ENCODE data around the gene ZEB1. TPM values are rescaled to one million over a fixed set of nuclear protein-coding genes. Genes with fewer than 3 reads are reported as not detected.

Gene ZEB1
- total and polyA plus RNA-seq, 2 of the 13 experiments (the other 11 are each of a cell fraction or from before 2014, with no cell fraction given): 9.6 to 18.0 TPM

DNA sequence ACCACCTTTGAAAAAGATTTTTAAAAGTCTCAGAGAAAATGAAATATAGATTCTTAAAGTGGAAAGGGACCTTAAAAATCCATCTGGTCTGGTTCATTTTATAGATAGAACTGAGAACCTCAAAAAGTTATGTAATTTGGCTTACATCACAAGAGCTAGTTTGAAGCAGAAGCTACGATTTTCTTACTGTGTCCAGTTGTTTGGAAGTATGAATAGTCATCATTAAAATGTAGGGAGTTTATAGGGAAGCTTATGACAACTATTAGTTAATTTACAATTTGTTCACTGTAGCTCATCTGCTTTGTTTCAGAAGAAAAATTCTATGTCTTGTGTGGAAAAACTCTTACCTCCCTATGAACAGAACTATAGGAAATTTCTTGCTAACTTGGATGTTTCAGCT, 26.9 kb downstream of the ZEB1 start (continued):
- TF ChIP-seq JUNB (CRISPR knock-in tag; IDR thresholded peaks at IDR 0.05; ENCODE audit: borderline replicate concordance) (no peak), HOXA5 (CRISPR knock-in tag; IDR thresholded peaks at IDR 0.05) (no peak)

- no TSS peak for BruUV-seq (replicated peaks)
- no peak for FAIRE-seq
- in situ Hi-C loops (cut with HindIII; ENCODE audit: extremely low pct_ligation_motif_present, low pct_unique_long_range_greater_than_20kb): no loop called here
- H3K4me3 ChIP-seq (replicated peaks in 1 of 3; ENCODE audit: insufficient read depth in 1 of 3, low read depth in 2 of 3, low read length in 3 of 3): no peak overlapping the region
- H3K36me3 ChIP-seq (replicated peaks in 1 of 2; ENCODE audit: control insufficient read depth in 1 of 2, insufficient read depth in 2 of 2, low read length in 2 of 2): no peaks in the 10 kb centered on the region
- H3K4me2 ChIP-seq (ENCODE audit: low read depth, low read length): no peak overlapping the region
- H2AFZ ChIP-seq (ENCODE audit: low read length): no peak overlapping the region
- H3K27me3 ChIP-seq (ENCODE audit: control insufficient read depth in 1 of 2, insufficient read depth in 2 of 2, low read length in 2 of 2): no peaks in the 10 kb centered on the region
- WGBS (ENCODE audit: low lambda C conversion rate): 86% methylated on average over 1 of the region's 1 CpG
- TF ChIP-seq ZNF205 (CRISPR knock-in tag; IDR thresholded peaks at IDR 0.05) (no peak), CEBPB (IDR thresholded peaks at IDR 0.05; ENCODE audit: borderline replicate concordance, low read depth, low read length) (0 out of 2 replicates have a peak, but pooled peaks have one; percentile 17)
- no peaks in the 10 kb centered on the region for H3K4me1 ChIP-seq (ENCODE audit: insufficient read depth, low read length)
- POLR2A ChIA-PET: no interaction called here
- H4K20me1 ChIP-seq (ENCODE audit: insufficient read depth, low read length): peaks cover 17% of the 10 kb centered on the region; the same call in 1 of the 2 replicates
- ATAC-seq: no peak
- DNase-seq (ENCODE audit: low spot score): no peak
- H3K9ac ChIP-seq (ENCODE audit: insufficient read depth, low read depth, low read length): no peak overlapping the region
- peaks cover 79% of the 10 kb centered on the region for H3K79me2 ChIP-seq (ENCODE audit: insufficient read depth, low read length)
- H3K9me3 ChIP-seq (ENCODE audit: low read length): no peaks in the 10 kb centered on the region
- CTCF ChIA-PET (ENCODE audit: low intra/inter-chr PET ratio, low total read pairs): no interaction called here
- no peak overlapping the region for H3K27ac ChIP-seq (ENCODE audit: extremely low read length, insufficient read depth, low read length)
- intact Hi-C loops (cut with micrococcal nuclease; ENCODE audit: unreplicated experiment): no loop called here
Observed at GRCh38 chr10:31346953-31347352, 27.9 kb downstream of the ZEB1 start.

GRCh38 chr10:31347705-31348104, 28.7 kb downstream of the ZEB1 start:
- ATAC-seq (no peak), DNase-seq (ENCODE audit: low spot score) (no peak), FAIRE-seq (no peak)
- H3K36me3 ChIP-seq (replicated peaks in 1 of 2; ENCODE audit: control insufficient read depth in 1 of 2, insufficient read depth in 2 of 2, low read length in 2 of 2): no peaks in the 10 kb centered on the region
- in situ Hi-C loops (cut with HindIII; ENCODE audit: extremely low pct_ligation_motif_present, low pct_unique_long_range_greater_than_20kb): no loop called here
- peaks cover 77% of the 10 kb centered on the region for H3K79me2 ChIP-seq (ENCODE audit: insufficient read depth, low read length)
- H3K27ac ChIP-seq (ENCODE audit: extremely low read length, insufficient read depth, low read length): no peak overlapping the region
- peaks cover 19% of the 10 kb centered on the region; the same call in 1 of the 2 replicates for H4K20me1 ChIP-seq (ENCODE audit: insufficient read depth, low read length)
- H3K9me3 ChIP-seq (ENCODE audit: low read length): no peaks in the 10 kb centered on the region
- H3K4me1 ChIP-seq (ENCODE audit: insufficient read depth, low read length): no peaks in the 10 kb centered on the region
- no peak overlapping the region for H3K4me2 ChIP-seq (ENCODE audit: low read depth, low read length)
- POLR2A ChIA-PET: no interaction called here
- BruUV-seq (replicated peaks): no TSS peak
- no peaks in the 10 kb centered on the region for H3K27me3 ChIP-seq (ENCODE audit: control insufficient read depth in 1 of 2, insufficient read depth in 2 of 2, low read length in 2 of 2)
- intact Hi-C loops (cut with micrococcal nuclease; ENCODE audit: unreplicated experiment): no loop called here
- H2AFZ ChIP-seq (ENCODE audit: low read length): no peak overlapping the region
- H3K9ac ChIP-seq (ENCODE audit: insufficient read depth, low read depth, low read length): no peak overlapping the region
- H3K4me3 ChIP-seq (replicated peaks in 1 of 3; ENCODE audit: insufficient read depth in 1 of 3, low read depth in 2 of 3, low read length in 3 of 3): no peak overlapping the region
- CTCF ChIA-PET (ENCODE audit: low intra/inter-chr PET ratio, low total read pairs): no interaction called here
- TF ChIP-seq HOXD1 (CRISPR knock-in tag; IDR thresholded peaks at IDR 0.05): no peak
- no peak for TF ChIP-seq TBX2 (CRISPR knock-in tag; IDR thresholded peaks at IDR 0.05; ENCODE audit: borderline replicate concordance)
- no peak for TF ChIP-seq ZNF672 (CRISPR knock-in tag; IDR thresholded peaks at IDR 0.05)
- TF ChIP-seq ZBTB25 (CRISPR knock-in tag; IDR thresholded peaks at IDR 0.05): no peak
- TF ChIP-seq MTF2 (CRISPR knock-in tag; IDR thresholded peaks at IDR 0.05; ENCODE audit: borderline replicate concordance): no peak
- TF ChIP-seq CTCF (CRISPR knock-in tag; IDR thresholded peaks at IDR 0.05): no peak
- TF ChIP-seq MAFK (conservative IDR thresholded peaks at IDR 0.05 in 1 of 2, IDR thresholded peaks at IDR 0.05 in 1 of 2; ENCODE audit: low read length in 2 of 2): no peak
- TF ChIP-seq ZNF34 (CRISPR knock-in tag; IDR thresholded peaks at IDR 0.05; ENCODE audit: borderline replicate concordance): no peak
- TF ChIP-seq ZNF180 (CRISPR knock-in tag; IDR thresholded peaks at IDR 0.05; ENCODE audit: borderline replicate concordance, low read depth): no peak
- no peak for TF ChIP-seq MYNN (CRISPR knock-in tag; IDR thresholded peaks at IDR 0.05; ENCODE audit: low read depth)
- no peak for TF ChIP-seq ZNF841 (CRISPR knock-in tag; IDR thresholded peaks at IDR 0.05; ENCODE audit: borderline replicate concordance)
- TF ChIP-seq ZNF501 (CRISPR knock-in tag; IDR thresholded peaks at IDR 0.05): no peak
- no peak for TF ChIP-seq ZNF33A (CRISPR knock-in tag; IDR thresholded peaks at IDR 0.05; ENCODE audit: borderline replicate concordance)
